H1 (cell line): ENCODE data around the gene ALDH1A3. TPM values are rescaled to one million over a fixed set of nuclear protein-coding genes. Genes with fewer than 3 reads are reported as not detected.

ENCODE experiments used
- CTCF ChIA-PET: fragments of 300-600 bp; sonication (Branson Sonifier 250); formaldehyde crosslinking; loops from one replicate; lab custom pipeline; 2021; ENCODE audit not compliant: partially characterized antibody; lab: Charles Lee
- POLR2A ChIA-PET: fragments of 300-600 bp; sonication (Branson Sonifier 250); formaldehyde crosslinking; loops from one replicate; lab custom pipeline; 2021; ENCODE audit warnings: inconsistent platforms; ENCODE audit not compliant: partially characterized antibody; lab: Charles Lee
- DNase-seq, 2 experiments: peaks; one replicate each; pipeline versions ENCODE4 v3.0.0 to v3.0.0-alpha.2; 2010 to 2022; ENCODE audit warnings: low spot score in 2 of 2, low read depth in 1 of 2, mixed read lengths in 1 of 2
- FAIRE-seq: peaks from 2 replicates; lab custom pipeline; 2011; peaks lifted over from hg19 to GRCh38; lab: Jason Lieb, UNC
- H2AFZ ChIP-seq: 2 replicates; pipeline ENCODE4 v1.8.1; 2012; ENCODE audit warnings: low read length, inconsistent platforms
- H2AK5ac ChIP-seq: 2 replicates; pipeline ENCODE4 v1.6.1; 2013; ENCODE audit warnings: low read depth, low read length
- H2BK120ac ChIP-seq: replicated peaks from 2 replicates; pipeline ENCODE3; 2013; ENCODE audit warnings: low read depth, low read length, inconsistent platforms
- H2BK12ac ChIP-seq: 2 replicates; pipeline ENCODE4 v1.6.1; 2013; ENCODE audit warnings: low read depth, low read length
- H2BK15ac ChIP-seq: 2 replicates; pipeline ENCODE4 v1.6.1; 2013; ENCODE audit warnings: low read length
- H2BK20ac ChIP-seq: 2 replicates; pipeline ENCODE4 v1.6.1; 2013; ENCODE audit warnings: low read length
- H2BK5ac ChIP-seq: 2 replicates; pipeline ENCODE4 v1.6.1; 2013; ENCODE audit warnings: low read depth, low read length
- H3K14ac ChIP-seq: 2 replicates; pipeline ENCODE4 v1.6.1; 2013; ENCODE audit warnings: inconsistent platforms; ENCODE audit not compliant: insufficient read length
- H3K18ac ChIP-seq: 2 replicates; pipeline ENCODE4 v1.6.1; 2013; ENCODE audit warnings: low read length; ENCODE audit errors: extremely low read depth
- H3K23ac ChIP-seq: 2 replicates; pipeline ENCODE4 v1.6.1; 2013; ENCODE audit warnings: inconsistent platforms; ENCODE audit not compliant: insufficient read length
- H3K23me2 ChIP-seq: 2 replicates; pipeline ENCODE4 v1.6.1; 2013; ENCODE audit warnings: low read depth, low read length
- H3K27ac ChIP-seq: 2 replicates; pipeline ENCODE4 v1.6.1; 2011; ENCODE audit warnings: low read depth, low read length, inconsistent platforms
- H3K27me3 ChIP-seq, 4 experiments: replicated peaks in 1 of 4; 1 replicate in 1 of 4; 2 replicates in 3 of 4; pipeline versions ENCODE4 v1.6.1 to v1.8.1; 2011 to 2013; ENCODE audit warnings: low read length in 3 of 4, mild to moderate bottlenecking in 3 of 4, inconsistent platforms in 2 of 4, mixed read lengths in 2 of 4, moderate library complexity in 1 of 4; ENCODE audit not compliant: control insufficient read depth in 3 of 4, insufficient read depth in 3 of 4; ENCODE audit errors: extremely low read depth in 1 of 4
- H3K36me3 ChIP-seq, 4 experiments: 2 replicates each; pipeline versions ENCODE4 v1.6.1 to v1.8.1; 2011 to 2013; ENCODE audit warnings: mild to moderate bottlenecking in 4 of 4, low read length in 3 of 4, moderate library complexity in 2 of 4, control low read depth in 1 of 4, inconsistent platforms in 1 of 4; ENCODE audit not compliant: insufficient read depth in 4 of 4, control insufficient read depth in 2 of 4
- H3K4ac ChIP-seq: replicated peaks from 2 replicates; pipeline ENCODE3; 2013; ENCODE audit warnings: low read length, low read depth, mixed read lengths, inconsistent platforms; ENCODE audit not compliant: insufficient read length
- H3K4me1 ChIP-seq, 4 experiments: replicated peaks in 1 of 4; 1 replicate in 1 of 4; 2 replicates in 3 of 4; pipeline versions ENCODE4 v1.6.1 to v1.8.1; 2011 to 2013; ENCODE audit warnings: low read length in 3 of 4, inconsistent platforms in 2 of 4, mixed read lengths in 1 of 4; ENCODE audit not compliant: insufficient read depth in 4 of 4, control insufficient read depth in 3 of 4
- H3K4me2 ChIP-seq, 2 experiments: 2 replicates each; pipeline versions ENCODE4 v1.6.1 to v1.8.1; 2011 to 2013; ENCODE audit warnings: low read depth in 2 of 2, low read length in 2 of 2, control low read depth in 1 of 2, inconsistent platforms in 1 of 2, mild to moderate bottlenecking in 1 of 2; ENCODE audit not compliant: insufficient read depth in 1 of 2
- H3K4me3 ChIP-seq, 4 experiments: fragments of 200-600, 300-600 bp in 1 of 4; sonication (generic), shearing (Covaris generic), sonication (Bioruptor Twin) in 1 of 4; 2 replicates each; pipeline versions ENCODE4 v1.5.1 to v1.8.1; 2011 to 2016; ENCODE audit warnings: low read length in 4 of 4, low read depth in 3 of 4, control low read depth in 2 of 4, inconsistent platforms in 2 of 4, mild to moderate bottlenecking in 2 of 4, mixed read lengths in 1 of 4, moderate library complexity in 1 of 4; ENCODE audit not compliant: insufficient read depth in 2 of 4; ENCODE audit errors: extremely low read depth in 1 of 4
- H3K56ac ChIP-seq: replicated peaks from 2 replicates; pipeline ENCODE3; 2013; ENCODE audit warnings: low read depth, mild to moderate bottlenecking, mixed read lengths, low read length, inconsistent platforms; ENCODE audit not compliant: insufficient read length
- H3K79me1 ChIP-seq: 2 replicates; pipeline ENCODE4 v1.6.1; 2013; ENCODE audit warnings: low read depth, low read length, control low read depth
- H3K79me2 ChIP-seq, 2 experiments: 2 replicates each; pipeline versions ENCODE4 v1.6.1 to v1.8.1; 2012 to 2013; ENCODE audit warnings: low read length in 2 of 2, mild to moderate bottlenecking in 2 of 2, inconsistent platforms in 1 of 2; ENCODE audit not compliant: insufficient read depth in 2 of 2, control insufficient read depth in 1 of 2
- H3K9ac ChIP-seq, 4 experiments: replicated peaks in 1 of 4; 1 replicate in 1 of 4; 2 replicates in 3 of 4; pipeline versions ENCODE4 v1.6.1 to v1.8.1; 2011 to 2013; ENCODE audit warnings: low read depth in 3 of 4, low read length in 3 of 4, control low read depth in 2 of 4, mild to moderate bottlenecking in 2 of 4, moderate library complexity in 2 of 4, inconsistent platforms in 1 of 4; ENCODE audit errors: extremely low read depth in 1 of 4
- H3K9me3 ChIP-seq, 2 experiments: 2 replicates each; pipeline versions ENCODE4 v1.6.1 to v1.8.1; 2012 to 2013; ENCODE audit warnings: mild to moderate bottlenecking in 2 of 2, moderate library complexity in 2 of 2, control low read depth in 1 of 2, inconsistent platforms in 1 of 2, low read depth in 1 of 2, low read length in 1 of 2, mixed read lengths in 1 of 2; ENCODE audit not compliant: insufficient read depth in 2 of 2
- H4K20me1 ChIP-seq, 2 experiments: replicated peaks in 1 of 2; 2 replicates each; pipeline versions ENCODE3 to v1.8.1; 2011 to 2013; ENCODE audit warnings: inconsistent platforms in 2 of 2, low read length in 2 of 2, mild to moderate bottlenecking in 1 of 2; ENCODE audit not compliant: insufficient read depth in 2 of 2, control insufficient read depth in 1 of 2
- H4K5ac ChIP-seq: 2 replicates; pipeline ENCODE4 v1.6.1; 2013; ENCODE audit warnings: low read length, low read depth, mixed read lengths, inconsistent platforms; ENCODE audit not compliant: insufficient read length
- H4K8ac ChIP-seq: 2 replicates; pipeline ENCODE4 v1.8.0; 2013; ENCODE audit warnings: mild to moderate bottlenecking, moderate library complexity, low read length, inconsistent platforms; ENCODE audit not compliant: insufficient read depth; ENCODE audit errors: extremely low read depth
- H4K91ac ChIP-seq: replicated peaks from 2 replicates; pipeline ENCODE3; 2013; ENCODE audit warnings: low read length, mixed read lengths, inconsistent platforms; ENCODE audit not compliant: insufficient read length
- BACH1 ChIP-seq: IDR thresholded peaks from 2 replicates; pipeline ENCODE4 v1.6.1; 2012; ENCODE audit warnings: low read length, improper control_type of control experiment
- CBX5 ChIP-seq: fragments of 300-800, 300-1000 bp; sonication (generic); IDR thresholded peaks from 2 replicates; pipeline ENCODE4 v1.7.1; 2016; ENCODE audit warnings: antibody characterized with exemption, low read length, low read depth
- CBX8 ChIP-seq: fragments of 300-800, 300-1000 bp; sonication (generic); IDR thresholded peaks from 2 replicates; pipeline ENCODE4 v1.7.1; 2016; ENCODE audit warnings: low read depth, low read length, borderline replicate concordance
- EP300 ChIP-seq, 2 experiments: IDR thresholded peaks; 1 replicate in 1 of 2; 2 replicates in 1 of 2; pipeline ENCODE4 v1.6.1; 2011 to 2012; ENCODE audit warnings: low read depth in 2 of 2, low read length in 2 of 2, mild to moderate bottlenecking in 2 of 2, borderline replicate concordance in 1 of 2, inconsistent platforms in 1 of 2, moderate library complexity in 1 of 2
- KDM1A ChIP-seq: fragments of 200-600, 300-600 bp; sonication (generic); IDR thresholded peaks from 2 replicates; pipeline ENCODE4 v1.7.1; 2016; ENCODE audit warnings: mild to moderate bottlenecking, low read length, borderline replicate concordance
- POLR2AphosphoS5 ChIP-seq: IDR thresholded peaks from 2 replicates; pipeline ENCODE4 v1.6.1; 2011; ENCODE audit warnings: low read depth, low read length
- RBBP5 ChIP-seq: IDR thresholded peaks from 2 replicates; pipeline ENCODE4 v1.7.1; 2012; ENCODE audit warnings: low read depth, mild to moderate bottlenecking, inconsistent platforms, low read length, moderate library complexity, borderline replicate concordance
- SIN3A ChIP-seq, 2 experiments: IDR thresholded peaks in 1 of 2; conservative IDR thresholded peaks in 1 of 2; 2 replicates each; pipeline ENCODE4 v1.6.1; 2011 to 2012; ENCODE audit warnings: low read length in 2 of 2, improper control_type of control experiment in 1 of 2, low read depth in 1 of 2, mild to moderate bottlenecking in 1 of 2
- SRF ChIP-seq: IDR thresholded peaks from 2 replicates; pipeline ENCODE4 v1.6.1; 2011; ENCODE audit warnings: mild to moderate bottlenecking, low read depth, low read length, moderate library complexity
- SUZ12 ChIP-seq: fragments of 200-600 bp; sonication (generic); IDR thresholded peaks from 2 replicates; pipeline ENCODE4 v1.6.1; 2012; ENCODE audit warnings: mild to moderate bottlenecking, inconsistent platforms, low read length, moderate library complexity, mixed read lengths
- ZNF274 ChIP-seq: IDR thresholded peaks from 2 replicates; pipeline ENCODE4 v1.7.0; 2012; ENCODE audit warnings: low read length, borderline replicate concordance; ENCODE audit errors: extremely low read depth
- WGBS, 2 experiments: shearing (Covaris generic) in 1 of 2; methylation state at CpG; one replicate each; pipeline versions ENCODE4 v1.1.6 to v1.1.7; 2013 to 2015; ENCODE audit warnings: low lambda C conversion rate in 2 of 2, mixed read lengths in 2 of 2, inconsistent platforms in 1 of 2, low coverage in 1 of 2, missing lambda C conversion rate in 1 of 2; ENCODE audit not compliant: insufficient replicate concordance in 2 of 2, insufficient coverage in 1 of 2, insufficient read length in 1 of 2; ENCODE audit errors: extremely low coverage in 1 of 2, missing lambda C conversion rate in 1 of 2; 5-methylcytosine and 5-hydroxymethylcytosine counted together
- polyA plus RNA-seq, 7 experiments: library from polyadenylated mRNA; depleted of rRNA in 3 of 7; stranded (reverse) in 5 of 7; unstranded in 2 of 7; fragments of >200 nt in 5 of 7; fragments of 200-250 nt in 2 of 7; gene quantifications; 1 replicate in 5 of 7; 2 replicates in 1 of 7; 4 replicates in 1 of 7; pipeline versions ENCODE4 v1.2.1 to v1.2.3, GENCODE V29; 2011 to 2013; ENCODE audit warnings: missing spikeins in 2 of 7, mixed read lengths in 2 of 7
- total RNA-seq: library from RNA; stranded (reverse); fragmentation: NEBNext Ultra II Directional; extraction: Animal tissue kit (Norgen Biotek cat#: 25700); gene quantifications from 2 replicates; pipeline ENCODE4 v1.2.1, GENCODE V29; 2021
- TF ChIP-seq, protein P1 (sequence below): IDR thresholded peaks from 2 replicates; pipeline ENCODE4 v1.6.1; 2011; ENCODE audit warnings: low read depth, mild to moderate bottlenecking, low read length; ENCODE audit not compliant: insufficient read depth

ALDH1A3 gene
- total and polyA plus RNA-seq, 2 of the 8 experiments (the other 6 are each of a cell fraction or from before 2014, with no cell fraction given): 2.2 to 5.5 TPM

DNA sequence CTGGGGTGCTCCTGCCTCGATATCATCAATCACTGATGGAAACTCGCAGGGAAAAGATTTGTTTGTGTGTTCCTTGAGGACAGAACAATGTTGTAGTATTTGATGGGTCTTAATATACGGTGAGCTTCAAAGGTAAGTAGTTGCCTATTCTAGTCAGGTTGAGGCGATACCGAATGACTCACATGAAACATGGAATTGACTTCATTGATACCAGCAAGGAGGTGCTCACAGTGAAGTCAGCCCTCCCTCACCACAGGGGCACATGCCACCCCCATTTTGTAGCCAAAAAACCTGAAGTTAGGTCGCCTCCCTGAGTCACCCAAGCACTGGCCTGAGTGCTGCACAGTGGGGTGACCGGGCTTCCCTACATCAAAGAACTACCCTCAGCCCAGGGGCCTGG lies 3.7 kb upstream of the ALDH1A3 start:
- H2BK5ac ChIP-seq: no peak overlapping the region
- no peak overlapping the region for H3K56ac ChIP-seq
- DNase-seq: no peak
- peak overlapping the region; percentile 33; the same call in 1 of the 2 replicates for H2BK12ac ChIP-seq
- no peak overlapping the region for H2BK120ac ChIP-seq
- no peaks in the 10 kb centered on the region; a peak in 1 of 8 replicates for H3K36me3 ChIP-seq
- no peak overlapping the region for H2BK15ac ChIP-seq
- no peaks in the 10 kb centered on the region for H3K9me3 ChIP-seq
- no peak overlapping the region for H3K4me3 ChIP-seq
- no peak overlapping the region for H2AK5ac ChIP-seq
- H3K79me2 ChIP-seq: no peaks in the 10 kb centered on the region
- no peak overlapping the region for H3K4ac ChIP-seq
- no peak overlapping the region for H3K14ac ChIP-seq
- peaks cover 12% of the 10 kb centered on the region; the same call in 1 of the 2 replicates for H3K23me2 ChIP-seq
- peaks cover 10 to 38% (median 33%) of the 10 kb centered on the region in 4 experiments for H3K27me3 ChIP-seq
- ChIA-PET POLR2A (no interaction called here), CTCF (interaction anchor here (1.1 to 2.9 kb wide), 12 partner anchors 10 to 249 kb away, joined by 3 to 17 read pairs (median 4); no protein-coding TSS in a partner anchor)
- no peak overlapping the region for H3K18ac ChIP-seq
- no peaks in the 10 kb centered on the region for H4K20me1 ChIP-seq
- no peak overlapping the region for H3K4me2 ChIP-seq
- H3K27ac ChIP-seq: no peak overlapping the region
- H3K4me1 ChIP-seq: peaks cover 0 to 13% (median 8%) of the 10 kb centered on the region in 4 experiments; a peak in 5 of 7 replicates
- H3K23ac ChIP-seq: no peak overlapping the region
- H2BK20ac ChIP-seq: 0 out of 2 replicates have a peak overlapping the region, but pooled peaks have one; percentile 15
- H4K8ac ChIP-seq: no peak overlapping the region
- peak overlapping the region; percentile 47 for H4K91ac ChIP-seq
- no peak overlapping the region for H2AFZ ChIP-seq
- H4K5ac ChIP-seq: no peak overlapping the region
- H3K79me1 ChIP-seq: no peaks in the 10 kb centered on the region
- no peak overlapping the region for H3K9ac ChIP-seq
- 97% methylated on average over 7 of the region's 7 CpGs; no CpG with 5 or more reads in 1 of the 2 experiments for WGBS, 2 experiments
- no peak for FAIRE-seq
- no peak for TF ChIP-seq RBBP5
- no peak for TF ChIP-seq KDM1A
- no peak for TF ChIP-seq SIN3A (conservative IDR thresholded peaks at IDR 0.05 in 1 of 2, IDR thresholded peaks at IDR 0.05 in 1 of 2; ENCODE audit: low read depth in 1 of 2, low read length in 2 of 2)
- no peak for TF ChIP-seq EP300 (IDR thresholded peaks at IDR 0.05; ENCODE audit: borderline replicate concordance in 1 of 2, low read depth in 2 of 2, low read length in 2 of 2)
- no peak for TF ChIP-seq BACH1
- no peak for TF ChIP-seq SRF
- TF ChIP-seq CBX5: no peak
- no peak for TF ChIP-seq SUZ12
- no peak for TF ChIP-seq ZNF274
- TF ChIP-seq, protein P1, sequence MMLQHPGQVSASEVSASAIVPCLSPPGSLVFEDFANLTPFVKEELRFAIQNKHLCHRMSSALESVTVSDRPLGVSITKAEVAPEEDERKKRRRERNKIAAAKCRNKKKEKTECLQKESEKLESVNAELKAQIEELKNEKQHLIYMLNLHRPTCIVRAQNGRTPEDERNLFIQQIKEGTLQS: no peak
- no peak for TF ChIP-seq POLR2AphosphoS5
- no peak for TF ChIP-seq CBX8
